ENCODE data around the gene SP140. TPM values are rescaled to one million over a fixed set of nuclear protein-coding genes. Genes with fewer than 3 reads are reported as not detected.

The SP140 gene
- total RNA-seq, 3 donors from 2014 or later, result 3.1 to 4.9 (median 3.7) TPM

DNA sequence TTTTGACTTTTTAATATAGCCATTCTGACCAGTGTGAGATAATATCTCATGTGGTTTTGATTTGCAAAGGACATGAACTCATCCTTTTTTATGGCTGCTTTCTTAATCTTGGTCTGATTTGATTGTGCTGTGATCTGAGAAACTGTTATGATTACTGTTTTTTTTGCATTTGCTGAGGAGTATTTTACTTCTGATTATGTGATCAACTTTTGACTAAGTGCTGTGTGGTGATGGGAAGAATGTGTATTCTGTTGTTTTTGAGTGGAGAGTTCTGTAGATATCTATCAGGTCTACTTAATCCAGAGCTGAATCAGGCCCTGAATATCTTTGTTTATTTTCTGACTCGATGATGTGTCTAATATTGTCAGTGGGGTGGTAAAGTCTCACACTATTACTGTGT, 118.2 kb downstream of the SP140 start:
- Histone ChIP-seq H3K4me3 (no peak overlapping the region), H3K4me1 (ENCODE audit: low read depth) (no peaks in the 10 kb centered on the region), H3K36me3 (ENCODE audit: low read depth) (no peaks in the 10 kb centered on the region), H3K9me3 (peaks cover 2% of the 10 kb centered on the region)
- DNase-seq, result no peak
- no peak for TF ChIP-seq CTCF (IDR thresholded peaks at IDR 0.05)
- intact Hi-C loops (cut with DNase I, micrococcal nuclease), result no loop called here
- ATAC-seq, result no peak

DNA sequence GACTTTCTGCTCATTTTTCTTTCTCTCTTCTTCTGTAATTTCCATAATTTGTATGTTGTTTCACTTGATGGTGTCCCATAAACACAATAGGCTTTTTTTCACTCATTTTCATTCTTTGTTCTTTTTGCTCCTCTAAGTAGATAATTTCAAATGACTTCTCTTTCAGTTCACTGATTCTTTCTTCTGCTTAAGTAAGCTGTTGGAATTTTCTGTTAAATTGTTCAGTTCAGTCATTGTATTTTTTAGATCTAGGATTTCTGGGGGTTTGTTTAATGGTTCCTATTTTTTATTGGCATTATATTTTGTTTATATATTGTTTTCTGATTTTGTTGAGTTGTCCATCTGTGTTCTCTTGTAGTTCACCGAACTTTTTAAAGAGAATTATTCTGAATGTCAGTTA, 120.9 kb downstream of the SP140 start:
- no peak for TF ChIP-seq CTCF (IDR thresholded peaks at IDR 0.05)
- Histone ChIP-seq H3K36me3 (ENCODE audit: low read depth) (no peaks in the 10 kb centered on the region), H3K9me3 (peaks cover 2% of the 10 kb centered on the region), H3K4me1 (ENCODE audit: low read depth) (no peaks in the 10 kb centered on the region), H3K4me3 (no peak overlapping the region)
- intact Hi-C loops (cut with DNase I, micrococcal nuclease), result no loop called here
- no peak for DNase-seq
- ATAC-seq, result no peak

- Histone ChIP-seq H3K4me3 (no peak overlapping the region), H3K36me3 (ENCODE audit: low read depth) (no peaks in the 10 kb centered on the region), H3K4me1 (ENCODE audit: low read depth) (no peaks in the 10 kb centered on the region), H3K9me3 (peaks cover 2% of the 10 kb centered on the region)
- ATAC-seq (no peak), DNase-seq (no peak)
- intact Hi-C loops (cut with DNase I, micrococcal nuclease), result no loop called here
- no peak for TF ChIP-seq CTCF (IDR thresholded peaks at IDR 0.05)
These were observed 121.5 kb downstream of the SP140 start for GRCh38 chr2:230346921-230347533.

DNA sequence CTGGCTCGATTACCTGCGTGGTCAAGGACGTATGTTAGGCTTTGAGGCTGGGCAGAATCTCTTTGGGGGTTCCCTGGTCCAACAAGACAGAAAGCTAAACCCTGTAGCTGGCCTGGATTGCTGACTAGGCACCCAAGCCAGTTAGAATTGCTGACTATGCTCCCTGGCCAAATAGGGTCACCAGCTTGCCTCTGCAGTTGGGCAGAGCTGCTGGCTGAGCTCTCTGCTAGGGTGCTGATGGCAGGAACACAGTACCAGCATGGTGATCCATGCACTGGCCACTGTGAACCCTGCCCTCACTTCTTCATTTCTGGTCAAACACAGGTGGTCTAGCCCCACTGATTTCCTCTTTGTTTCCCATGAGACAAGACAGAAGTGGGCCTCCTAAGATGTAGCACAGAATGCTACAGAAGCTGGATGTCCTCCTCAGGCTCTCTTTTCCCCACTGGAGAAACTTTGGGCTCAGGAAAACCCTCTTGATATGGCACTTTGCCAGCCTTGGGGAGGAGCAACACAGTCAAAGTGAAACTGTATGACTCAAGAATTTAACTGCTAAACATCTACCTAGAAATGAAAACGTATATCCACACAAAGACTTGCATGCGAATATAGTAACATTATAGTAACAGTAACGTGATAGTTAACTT, 122.2 kb downstream of the SP140 start:
- DNase-seq (no peak), ATAC-seq (peak; percentile 46)
- Histone ChIP-seq H3K4me3 (no peak overlapping the region), H3K9me3 (peaks cover 2% of the 10 kb centered on the region), H3K4me1 (ENCODE audit: low read depth) (no peaks in the 10 kb centered on the region), H3K36me3 (ENCODE audit: low read depth) (no peaks in the 10 kb centered on the region)
- intact Hi-C loops (cut with DNase I, micrococcal nuclease), result no loop called here
- TF ChIP-seq CTCF (IDR thresholded peaks at IDR 0.05), result no peak

- intact Hi-C loops (cut with DNase I, micrococcal nuclease), result no loop called here
- TF ChIP-seq CTCF (IDR thresholded peaks at IDR 0.05), result no peak
- Histone ChIP-seq H3K9me3 (peaks cover 2% of the 10 kb centered on the region), H3K4me1 (ENCODE audit: low read depth) (no peaks in the 10 kb centered on the region), H3K4me3 (no peak overlapping the region), H3K36me3 (ENCODE audit: low read depth) (no peaks in the 10 kb centered on the region)
- DNase-seq (no peak), ATAC-seq (no peak)
These were observed 123.3 kb downstream of the SP140 start for GRCh38 chr2:230348787-230349186.
